Activated CD8-positive, alpha-beta T cell treated with anti-CD3 and anti-CD28 coated beads for 36 hours (primary cell): ENCODE data around the gene GTF2F2. TPM values are rescaled to one million over a fixed set of nuclear protein-coding genes. Genes with fewer than 3 reads are reported as not detected.

Experiments used
- ATAC-seq: fragments of 200-7000 bp; cut with Tn5 transposase; one replicate; pipeline ENCODE4 v1.10.0; 2021; ENCODE audit warnings: mild to moderate bottlenecking, moderate library complexity
- CTCF ChIA-PET: fragments of 350-600 bp; sonication (Branson Sonifier 250); formaldehyde crosslinking; loops from one replicate; lab custom pipeline; 2021; ENCODE audit warnings: antibody characterized with exemption; lab: Charles Lee
- POLR2A ChIA-PET: fragments of 350-600 bp; sonication (Branson Sonifier 250); formaldehyde crosslinking; loops from one replicate; lab custom pipeline; 2021; ENCODE audit warnings: antibody characterized with exemption; lab: Charles Lee
- DNase-seq: peaks from one replicate; pipeline ENCODE4 v3.0.0-alpha.2; 2020
- H3K27ac Mint-ChIP-seq: one replicate; pipeline ENCODE4 v1.8.0; 2021; ENCODE audit warnings: mild to moderate bottlenecking, mixed read lengths
- H3K27me3 Mint-ChIP-seq: one replicate; pipeline ENCODE4 v1.8.0; 2021; ENCODE audit warnings: mixed read lengths
- H3K36me3 Mint-ChIP-seq: one replicate; pipeline ENCODE4 v1.8.0; 2021; ENCODE audit warnings: low read depth, mixed read lengths
- H3K4me1 Mint-ChIP-seq: one replicate; pipeline ENCODE4 v1.8.0; 2021; ENCODE audit warnings: low read depth, mixed read lengths
- H3K4me3 Mint-ChIP-seq: one replicate; pipeline ENCODE4 v1.8.0; 2021; ENCODE audit warnings: mild to moderate bottlenecking, moderate library complexity, mixed read lengths
- H3K9me3 Mint-ChIP-seq: one replicate; pipeline ENCODE4 v1.8.0; 2021; ENCODE audit warnings: mixed read lengths
- CTCF ChIP-seq: fragments of 200-600 bp; IDR thresholded peaks from one replicate; pipeline ENCODE4 v1.8.0; 2022; ENCODE audit warnings: antibody characterized with exemption, mild to moderate bottlenecking
- intact Hi-C: fragments of 100-400 bp; cut with micrococcal nuclease; formaldehyde crosslinking; loops from one replicate; pipeline ENCODE4 v1.10.0; 2022
- total RNA-seq, 2 experiments: library from RNA; stranded (reverse); gene quantifications; one replicate each; pipeline ENCODE4 v1.2.3, GENCODE V29; 2021

GTF2F2 gene
- total RNA-seq, 2 experiments from 2014 or later, result 25.8 to 28.9 TPM

- Mint-ChIP-seq H3K27ac (no peak overlapping the region), H3K4me1 (peaks cover 33% of the 10 kb centered on the region), H3K36me3 (peaks cover 38% of the 10 kb centered on the region), H3K4me3 (no peak overlapping the region), H3K9me3 (no peaks in the 10 kb centered on the region), H3K27me3 (no peaks in the 10 kb centered on the region)
- ChIA-PET POLR2A (interaction anchor here (0.6 to 1.5 kb wide), 2 partner anchors 135 to 530 kb away, joined by 3 to 4 read pairs; partner anchors contain the start of gene TPT1), CTCF (interaction anchor here (1.3 to 1.8 kb wide), 3 partner anchors 24 to 159 kb away, joined by 4 to 5 read pairs (median 4); no protein-coding TSS in a partner anchor)
- peak; percentile 91 for ATAC-seq
- intact Hi-C loops, result no loop called here
- peak; percentile 20 for DNase-seq
- no peak for TF ChIP-seq CTCF
These were observed 86.0 kb downstream of the GTF2F2 start for GRCh38 chr13:45206340-45206739.

- no peak overlapping the region for H3K27ac Mint-ChIP-seq
- H3K9me3 Mint-ChIP-seq, result no peaks in the 10 kb centered on the region
- ChIA-PET POLR2A (interaction anchor here (0.7 to 1.5 kb wide), 4 partner anchors 12 to 134 kb away, joined by 3 to 4 read pairs (median 4); partner anchors contain the start of gene TPT1), CTCF (interaction anchor here (0.6 to 1.6 kb wide), 4 partner anchors 15 to 160 kb away, joined by 3 to 5 read pairs (median 3); no protein-coding TSS in a partner anchor)
- no peak for ATAC-seq
- H3K27me3 Mint-ChIP-seq, result no peaks in the 10 kb centered on the region
- peaks cover 30% of the 10 kb centered on the region for H3K36me3 Mint-ChIP-seq
- intact Hi-C loops, result no loop called here
- DNase-seq, result no peak
- no peak for TF ChIP-seq CTCF
- H3K4me1 Mint-ChIP-seq, result peaks cover 33% of the 10 kb centered on the region
- no peak overlapping the region for H3K4me3 Mint-ChIP-seq
These were observed 87.0 kb downstream of the GTF2F2 start for GRCh38 chr13:45207319-45207718.

GRCh38 chr13:45208132-45208531 is 87.8 kb downstream of the GTF2F2 start:
- H3K4me3 Mint-ChIP-seq, result no peak overlapping the region
- H3K9me3 Mint-ChIP-seq, result no peaks in the 10 kb centered on the region
- ChIA-PET POLR2A (no interaction called here), CTCF (interaction anchor here (0.6 to 1.6 kb wide), 3 partner anchors 16 to 161 kb away, joined by 3 to 5 read pairs (median 3); no protein-coding TSS in a partner anchor)
- no peaks in the 10 kb centered on the region for H3K27me3 Mint-ChIP-seq
- peaks cover 28% of the 10 kb centered on the region for H3K36me3 Mint-ChIP-seq
- no peak for ATAC-seq
- no peak for DNase-seq
- peaks cover 31% of the 10 kb centered on the region for H3K4me1 Mint-ChIP-seq
- intact Hi-C loops, result no loop called here
- no peak overlapping the region for H3K27ac Mint-ChIP-seq
- no peak for TF ChIP-seq CTCF

- TF ChIP-seq CTCF, result no peak
- ChIA-PET POLR2A (no interaction called here), CTCF (interaction anchor here (1.2 kb wide), 1 partner anchor 163 kb away, joined by 3 read pairs; no protein-coding TSS in a partner anchor)
- ATAC-seq (no peak), DNase-seq (no peak)
- H3K4me1 Mint-ChIP-seq, result peaks cover 28% of the 10 kb centered on the region
- H3K9me3 Mint-ChIP-seq, result no peaks in the 10 kb centered on the region
- no peak overlapping the region for H3K27ac Mint-ChIP-seq
- no peaks in the 10 kb centered on the region for H3K27me3 Mint-ChIP-seq
- H3K4me3 Mint-ChIP-seq, result no peak overlapping the region
- intact Hi-C loops, result no loop called here
- H3K36me3 Mint-ChIP-seq, result peaks cover 32% of the 10 kb centered on the region
These were observed 88.9 kb downstream of the GTF2F2 start for GRCh38 chr13:45209229-45209628.

- CTCF ChIA-PET, result interaction anchor here (0.9 kb wide), 1 partner anchor 13 kb away, joined by 3 read pairs; no protein-coding TSS in a partner anchor
- Mint-ChIP-seq H3K4me1 (peaks cover 24% of the 10 kb centered on the region), H3K9me3 (no peaks in the 10 kb centered on the region), H3K27me3 (no peaks in the 10 kb centered on the region), H3K27ac (no peak overlapping the region), H3K36me3 (peaks cover 20% of the 10 kb centered on the region), H3K4me3 (no peak overlapping the region)
- ATAC-seq (no peak), DNase-seq (no peak)
- intact Hi-C loops, result no loop called here
- TF ChIP-seq CTCF, result no peak
- POLR2A ChIA-PET, result no interaction called here
These were observed 95.2 kb downstream of the GTF2F2 start for GRCh38 chr13:45215392-45216077.
